Measurements from ENCODE around the gene GZMA. TPM values are rescaled to one million over a fixed set of nuclear protein-coding genes. Genes with fewer than 3 reads are reported as not detected.
A peak's percentile ranks its signal among the peaks of the same experiment; 100 is the strongest.
"Not testable (repeated sequence)": the region's sequence is repeated elsewhere in the genome, so short reads cannot be mapped to it uniquely, and the experiment has no call there.

The GZMA gene
- total RNA-seq, 2 donors from 2014 or later: not detected

GRCh38 chr5:55096861-55097260 lies 5.6 kb upstream of the GZMA start:
- 48 to 62% methylated on average over 3 to 6 of the region's 6 CpGs for whole genome bisulfite sequencing, 2 donors
- no peak overlapping the region for H3K27ac ChIP-seq
- intact Hi-C loops (cut with DNase I): no loop called here
- H3K9me3 ChIP-seq: no peaks in the 10 kb centered on the region
- no peaks in the 10 kb centered on the region for H3K36me3 ChIP-seq (replicated peaks in 1 of 2; ENCODE audit: insufficient read depth in 1 of 2, low read depth in 2 of 2)
- H3K4me3 ChIP-seq: no peak overlapping the region
- H3K27me3 ChIP-seq: no peaks in the 10 kb centered on the region
- DNase-seq (peak in 1 of 4 donors; percentile 6), ATAC-seq (no peak)
- TF ChIP-seq CTCF (IDR thresholded peaks at IDR 0.05) (no peak), POLR2A (IDR thresholded peaks at IDR 0.05) (no peak)
- no peaks in the 10 kb centered on the region for H3K4me1 ChIP-seq

DNA sequence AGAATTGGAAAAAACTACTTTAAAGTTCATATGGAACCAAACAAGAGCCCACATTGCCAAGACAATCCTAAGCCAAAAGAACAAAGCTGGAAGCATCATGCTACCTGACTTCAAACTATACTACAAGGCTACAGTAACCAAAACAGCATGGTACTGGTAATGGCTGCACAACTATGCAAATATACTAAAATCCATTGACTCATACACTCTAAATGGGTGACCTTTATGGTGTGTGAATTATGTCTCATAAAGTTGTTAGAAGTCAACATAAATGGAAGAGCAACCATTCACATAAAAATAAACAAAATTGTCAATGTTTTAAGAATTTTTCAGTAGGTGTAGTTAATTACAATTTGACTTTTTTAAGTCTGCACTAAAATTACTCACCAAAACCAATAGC lies 1.3 kb upstream of the GZMA start:
- H3K27me3 ChIP-seq; intact Hi-C loops (cut with DNase I); H3K9me3 ChIP-seq; H3K27ac ChIP-seq; H3K4me3 ChIP-seq; DNase-seq; ATAC-seq; H3K36me3 ChIP-seq (replicated peaks in 1 of 2; ENCODE audit: insufficient read depth in 1 of 2, low read depth in 2 of 2); H3K4me1 ChIP-seq: not testable (repeated sequence)

DNA sequence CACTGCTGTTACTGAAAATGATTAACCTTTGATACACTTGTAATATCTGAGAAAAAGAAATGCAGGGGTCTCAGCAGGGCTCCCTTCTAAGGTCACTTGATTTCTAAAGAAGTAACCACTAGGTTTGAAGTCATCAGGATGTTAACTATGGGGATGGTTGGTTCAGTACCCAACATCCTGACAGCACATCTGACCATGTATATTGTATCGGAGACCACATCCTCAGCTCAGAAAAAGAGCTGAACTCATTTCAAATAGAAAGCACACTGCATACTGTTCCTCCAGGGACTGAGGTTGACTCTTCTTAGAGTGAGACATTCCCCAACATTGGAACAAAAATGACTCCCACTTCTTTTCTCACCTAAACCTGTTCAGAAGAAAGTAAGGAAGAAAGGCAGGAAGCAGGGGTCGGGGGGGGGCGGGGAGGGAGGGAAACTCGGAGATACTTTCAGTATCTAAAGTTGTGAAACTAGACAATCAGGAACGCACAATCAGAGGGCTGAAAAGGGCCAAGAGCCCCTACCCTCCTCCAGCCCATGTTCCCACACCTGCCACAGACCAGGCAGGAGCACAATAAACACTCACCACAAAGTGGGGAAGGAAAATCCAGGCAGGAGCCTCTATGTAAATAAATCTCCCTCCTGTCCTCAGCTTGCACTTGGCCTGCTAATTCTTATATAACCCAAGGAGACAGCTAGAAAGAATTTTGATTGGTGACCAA lies 730 bp upstream of the GZMA start:
- Histone ChIP-seq H3K27me3 (no peaks in the 10 kb centered on the region), H3K4me3 (no peak overlapping the region), H3K27ac (no peak overlapping the region), H3K36me3 (replicated peaks in 1 of 2; ENCODE audit: insufficient read depth in 1 of 2, low read depth in 2 of 2) (no peaks in the 10 kb centered on the region), H3K4me1 (no peaks in the 10 kb centered on the region), H3K9me3 (no peaks in the 10 kb centered on the region)
- TF ChIP-seq POLR2A (IDR thresholded peaks at IDR 0.05): no peak
- TF ChIP-seq CTCF (IDR thresholded peaks at IDR 0.05): no peak
- 48 to 59% methylated on average over 5 of the region's 5 CpGs for WGBS, 2 donors
- intact Hi-C loops (cut with DNase I): no loop called here
- DNase-seq (no peak), ATAC-seq (no peak)

- H3K4me3 ChIP-seq: no peak overlapping the region
- no peak overlapping the region for H3K27ac ChIP-seq
- 86 to 87% methylated on average over 2 of the region's 2 CpGs for whole genome bisulfite sequencing, 2 donors
- no peaks in the 10 kb centered on the region for H3K27me3 ChIP-seq
- no peaks in the 10 kb centered on the region for H3K9me3 ChIP-seq
- intact Hi-C loops (cut with DNase I): no loop called here
- no peaks in the 10 kb centered on the region for H3K36me3 ChIP-seq (replicated peaks in 1 of 2; ENCODE audit: insufficient read depth in 1 of 2, low read depth in 2 of 2)
- TF ChIP-seq POLR2A (IDR thresholded peaks at IDR 0.05): no peak
- TF ChIP-seq CTCF (IDR thresholded peaks at IDR 0.05): no peak
- no peak for ATAC-seq
- DNase-seq: no peak
- H3K4me1 ChIP-seq: no peaks in the 10 kb centered on the region
Observed at GRCh38 chr5:55104036-55104772, 1.8 kb downstream of the GZMA start.

DNA sequence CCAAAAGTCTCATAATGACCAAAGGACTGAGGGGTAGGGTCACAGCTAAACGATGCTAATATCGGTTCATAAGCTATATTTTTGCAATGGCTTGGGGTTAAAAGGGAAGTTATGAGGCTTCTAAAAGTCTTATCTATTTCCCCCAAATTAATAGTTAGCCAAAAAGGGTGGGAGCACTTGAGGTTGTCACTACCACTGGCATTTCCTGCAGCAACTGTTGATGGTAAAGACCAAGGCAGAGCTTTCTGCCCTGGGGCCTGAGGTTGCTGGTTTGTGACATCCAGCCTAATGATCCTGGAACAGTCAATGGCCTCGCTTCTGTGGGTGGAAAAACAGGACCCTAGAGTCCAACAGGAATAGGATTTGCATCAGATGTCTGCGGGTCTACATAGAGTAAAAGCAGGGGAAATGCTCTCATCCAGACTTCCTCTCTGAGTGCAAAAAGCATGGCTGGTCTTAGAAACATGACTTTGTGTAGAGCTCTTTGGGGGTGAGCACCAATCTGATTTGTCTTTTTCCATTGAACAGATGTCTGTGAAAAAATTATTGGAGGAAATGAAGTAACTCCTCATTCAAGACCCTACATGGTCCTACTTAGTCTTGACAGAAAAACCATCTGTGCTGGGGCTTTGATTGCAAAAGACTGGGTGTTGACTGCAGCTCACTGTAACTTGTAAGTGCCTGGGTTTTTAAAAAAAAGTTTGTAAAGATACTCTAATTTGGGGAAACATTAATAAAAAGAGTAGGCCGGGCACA lies 2.7 kb downstream of the GZMA start:
- Histone ChIP-seq H3K27me3 (no peaks in the 10 kb centered on the region), H3K36me3 (replicated peaks in 1 of 2; ENCODE audit: insufficient read depth in 1 of 2, low read depth in 2 of 2) (no peaks in the 10 kb centered on the region), H3K4me1 (no peaks in the 10 kb centered on the region), H3K27ac (no peak overlapping the region), H3K4me3 (no peak overlapping the region), H3K9me3 (no peaks in the 10 kb centered on the region)
- WGBS, 2 donors: 61 to 84% methylated on average over 5 of the region's 5 CpGs
- DNase-seq (no peak), ATAC-seq (no peak)
- TF ChIP-seq CTCF (IDR thresholded peaks at IDR 0.05) (no peak), POLR2A (IDR thresholded peaks at IDR 0.05) (no peak)
- intact Hi-C loops (cut with DNase I): no loop called here

GRCh38 chr5:55105976-55106375 lies 3.5 kb downstream of the GZMA start:
- H3K4me3 ChIP-seq; H3K27me3 ChIP-seq; H3K4me1 ChIP-seq; intact Hi-C loops (cut with DNase I); H3K36me3 ChIP-seq (replicated peaks in 1 of 2; ENCODE audit: insufficient read depth in 1 of 2, low read depth in 2 of 2); DNase-seq; H3K27ac ChIP-seq; H3K9me3 ChIP-seq; ATAC-seq: not testable (repeated sequence)
